Neutrophil (primary cell): Measurements from ENCODE around the gene OR13H1.
"Not testable (repeated sequence)": the region's sequence is repeated elsewhere in the genome, so short reads cannot be mapped to it uniquely, and the experiment has no call there.

Source experiments
- H3K27ac ChIP-seq: fragments of 200-600 bp; sonication (generic); 2 replicates; pipeline ENCODE4 v1.5.1; 2016; ENCODE audit warnings: mild to moderate bottlenecking, moderate library complexity
- H3K27me3 ChIP-seq: fragments of 200-600 bp; sonication (generic); 2 replicates; pipeline ENCODE4 v1.6.0; 2016; ENCODE audit warnings: mild to moderate bottlenecking
- H3K36me3 ChIP-seq: fragments of 200-600 bp; sonication (generic); 2 replicates; pipeline ENCODE4 v1.5.1; 2017
- H3K4me1 ChIP-seq, 2 experiments: fragments of 200-600 bp in 1 of 2; sonication (generic) in 1 of 2; 1 replicate in 1 of 2; 2 replicates in 1 of 2; pipeline versions ENCODE4 v1.5.1 to v1.6.1; 2013 to 2016; ENCODE audit warnings: low read depth in 1 of 2, low read length in 1 of 2, mild to moderate bottlenecking in 1 of 2, moderate library complexity in 1 of 2; ENCODE audit not compliant: control insufficient read depth in 1 of 2, insufficient read depth in 1 of 2
- H3K4me3 ChIP-seq, 2 experiments: fragments of 200-600 bp in 1 of 2; sonication (generic) in 1 of 2; 1 replicate in 1 of 2; 2 replicates in 1 of 2; pipeline ENCODE4 v1.5.1; 2013 to 2016; ENCODE audit warnings: low read depth in 1 of 2, low read length in 1 of 2, mild to moderate bottlenecking in 1 of 2, moderate library complexity in 1 of 2
- H3K9me3 ChIP-seq: fragments of 200-600 bp; sonication (generic); 2 replicates; pipeline ENCODE4 v1.5.1; 2016
- TF ChIP-seq, protein P1 (sequence below): fragments of 200-600 bp; sonication (generic); IDR thresholded peaks from 2 replicates; pipeline ENCODE4 v1.5.1; 2016; ENCODE audit warnings: antibody characterized with exemption

OR13H1 gene, protein sequence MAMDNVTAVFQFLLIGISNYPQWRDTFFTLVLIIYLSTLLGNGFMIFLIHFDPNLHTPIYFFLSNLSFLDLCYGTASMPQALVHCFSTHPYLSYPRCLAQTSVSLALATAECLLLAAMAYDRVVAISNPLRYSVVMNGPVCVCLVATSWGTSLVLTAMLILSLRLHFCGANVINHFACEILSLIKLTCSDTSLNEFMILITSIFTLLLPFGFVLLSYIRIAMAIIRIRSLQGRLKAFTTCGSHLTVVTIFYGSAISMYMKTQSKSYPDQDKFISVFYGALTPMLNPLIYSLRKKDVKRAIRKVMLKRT

DNA sequence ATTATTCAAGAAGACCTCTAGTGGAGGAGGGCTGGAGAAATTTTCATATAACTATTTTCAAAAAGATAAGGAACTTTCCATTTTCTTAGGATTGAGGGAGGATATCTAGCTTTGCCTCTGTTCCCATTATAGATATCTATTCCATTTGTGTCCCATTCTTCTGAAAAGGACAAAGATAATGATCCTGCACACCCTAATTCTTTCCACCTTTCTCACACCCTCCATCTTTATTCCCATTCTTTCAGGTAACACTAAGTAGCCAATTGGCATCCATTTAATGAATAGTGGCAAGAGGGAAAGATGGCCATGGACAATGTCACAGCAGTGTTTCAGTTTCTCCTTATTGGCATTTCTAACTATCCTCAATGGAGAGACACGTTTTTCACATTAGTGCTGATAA lies at the start of gene OR13H1:
TSS of gene OR13H1 (plus strand) at position 301 of the 400 bp plus-strand sequence. CDS start at position 301, 0 bp downstream.
- no peaks in the 10 kb centered on the region for H3K27me3 ChIP-seq
- no peaks in the 10 kb centered on the region for H3K9me3 ChIP-seq
- no peak within 1 kb of the TSS for H3K4me3 ChIP-seq
- no peaks in the 10 kb centered on the region for H3K4me1 ChIP-seq
- TF ChIP-seq, protein P1, sequence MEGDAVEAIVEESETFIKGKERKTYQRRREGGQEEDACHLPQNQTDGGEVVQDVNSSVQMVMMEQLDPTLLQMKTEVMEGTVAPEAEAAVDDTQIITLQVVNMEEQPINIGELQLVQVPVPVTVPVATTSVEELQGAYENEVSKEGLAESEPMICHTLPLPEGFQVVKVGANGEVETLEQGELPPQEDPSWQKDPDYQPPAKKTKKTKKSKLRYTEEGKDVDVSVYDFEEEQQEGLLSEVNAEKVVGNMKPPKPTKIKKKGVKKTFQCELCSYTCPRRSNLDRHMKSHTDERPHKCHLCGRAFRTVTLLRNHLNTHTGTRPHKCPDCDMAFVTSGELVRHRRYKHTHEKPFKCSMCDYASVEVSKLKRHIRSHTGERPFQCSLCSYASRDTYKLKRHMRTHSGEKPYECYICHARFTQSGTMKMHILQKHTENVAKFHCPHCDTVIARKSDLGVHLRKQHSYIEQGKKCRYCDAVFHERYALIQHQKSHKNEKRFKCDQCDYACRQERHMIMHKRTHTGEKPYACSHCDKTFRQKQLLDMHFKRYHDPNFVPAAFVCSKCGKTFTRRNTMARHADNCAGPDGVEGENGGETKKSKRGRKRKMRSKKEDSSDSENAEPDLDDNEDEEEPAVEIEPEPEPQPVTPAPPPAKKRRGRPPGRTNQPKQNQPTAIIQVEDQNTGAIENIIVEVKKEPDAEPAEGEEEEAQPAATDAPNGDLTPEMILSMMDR: no peak
- no peak within 1 kb of the TSS for H3K27ac ChIP-seq
- no peaks in the 10 kb centered on the region for H3K36me3 ChIP-seq

DNA sequence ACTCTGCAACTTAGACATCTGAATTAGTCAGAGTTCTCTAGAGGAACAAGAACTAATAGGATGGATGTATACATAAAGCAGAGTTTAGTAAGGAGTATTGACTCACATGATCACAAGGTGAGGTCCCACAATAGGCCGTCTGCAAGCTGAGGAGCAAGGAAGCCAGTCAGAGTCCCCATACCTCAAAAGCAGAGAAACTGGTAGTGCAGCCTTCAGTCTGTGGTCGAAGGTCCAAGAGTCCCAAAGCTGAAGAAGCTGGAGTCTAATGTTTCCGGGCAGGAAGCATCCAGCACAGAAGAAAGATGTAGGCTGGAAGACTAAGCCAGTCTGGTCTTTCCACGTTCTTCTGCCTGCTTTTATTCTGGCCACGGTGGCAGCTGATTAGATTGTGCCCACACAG lies 42.3 kb upstream of the OR13H1 start:
- H3K36me3 ChIP-seq, H3K9me3 ChIP-seq, H3K27me3 ChIP-seq, H3K4me1 ChIP-seq, H3K27ac ChIP-seq, H3K4me3 ChIP-seq: not testable (repeated sequence)

GRCh38 chrX:131513159-131513914 lies 30.5 kb upstream of the OR13H1 start:
- H3K36me3 ChIP-seq: no peaks in the 10 kb centered on the region
- no peaks in the 10 kb centered on the region for H3K27me3 ChIP-seq
- TF ChIP-seq, protein P1: no peak
- H3K27ac ChIP-seq: no peak overlapping the region
- H3K4me1 ChIP-seq: no peaks in the 10 kb centered on the region
- H3K9me3 ChIP-seq: no peaks in the 10 kb centered on the region
- no peak overlapping the region for H3K4me3 ChIP-seq

- Histone ChIP-seq H3K4me1 (no peaks in the 10 kb centered on the region), H3K9me3 (no peaks in the 10 kb centered on the region), H3K27me3 (no peaks in the 10 kb centered on the region), H3K4me3 (no peak overlapping the region), H3K27ac (no peak overlapping the region), H3K36me3 (no peaks in the 10 kb centered on the region)
- TF ChIP-seq, protein P1: no peak
Measured at GRCh38 chrX:131521824-131522223, 22.1 kb upstream of the OR13H1 start.

GRCh38 chrX:131544218-131544617 lies 344 bp downstream of the OR13H1 start:
- H3K4me3 ChIP-seq: no peak overlapping the region

More at GRCh38 chrX:131544218-131544617, 344 bp downstream of the OR13H1 start:
- Histone ChIP-seq H3K27ac (no peak overlapping the region), H3K9me3 (no peaks in the 10 kb centered on the region), H3K36me3 (no peaks in the 10 kb centered on the region), H3K4me1 (no peaks in the 10 kb centered on the region), H3K27me3 (no peaks in the 10 kb centered on the region)
- TF ChIP-seq, protein P1: no peak
